HG02981 (cell line): Measurements from ENCODE around the gene SEC11A.
"Not testable (repeated sequence)": the region's sequence is repeated elsewhere in the genome, so short reads cannot be mapped to it uniquely, and the experiment has no call there.

Experiments
- ATAC-seq: cut with Tn5 transposase; IDR thresholded peaks from one replicate; pipeline ENCODE4 v1.9.1; 2021; ENCODE audit warnings: mild to moderate bottlenecking, moderate library complexity; ENCODE audit not compliant: unreplicated experiment

Gene SEC11A

DNA sequence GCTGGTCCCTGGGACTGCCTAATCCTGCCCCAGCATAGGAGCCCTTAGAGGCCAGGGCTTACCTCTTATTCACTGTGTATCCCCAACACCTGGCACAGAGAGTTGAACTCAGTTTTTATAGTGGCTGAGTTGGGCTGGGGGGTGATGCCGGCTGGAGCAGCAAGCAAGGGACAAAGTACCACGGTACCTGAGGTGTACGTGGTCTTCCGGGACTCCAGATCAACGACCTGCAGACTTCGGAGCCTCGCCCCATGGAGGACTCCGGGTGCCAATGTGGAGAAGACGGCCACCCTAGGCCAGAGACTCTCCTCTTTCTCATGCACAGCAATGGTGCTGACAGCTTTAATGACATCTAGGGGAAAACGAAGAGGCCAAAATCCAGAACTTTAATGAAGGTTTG lies 69.9 kb downstream of the SEC11A start:
- ATAC-seq, result no peak

GRCh38 chr15:84645496-84645895 lies 70.4 kb downstream of the SEC11A start:
- ATAC-seq, result no peak

- no peak for ATAC-seq
Measured at GRCh38 chr15:84643838-84644237, 72.1 kb downstream of the SEC11A start.

DNA sequence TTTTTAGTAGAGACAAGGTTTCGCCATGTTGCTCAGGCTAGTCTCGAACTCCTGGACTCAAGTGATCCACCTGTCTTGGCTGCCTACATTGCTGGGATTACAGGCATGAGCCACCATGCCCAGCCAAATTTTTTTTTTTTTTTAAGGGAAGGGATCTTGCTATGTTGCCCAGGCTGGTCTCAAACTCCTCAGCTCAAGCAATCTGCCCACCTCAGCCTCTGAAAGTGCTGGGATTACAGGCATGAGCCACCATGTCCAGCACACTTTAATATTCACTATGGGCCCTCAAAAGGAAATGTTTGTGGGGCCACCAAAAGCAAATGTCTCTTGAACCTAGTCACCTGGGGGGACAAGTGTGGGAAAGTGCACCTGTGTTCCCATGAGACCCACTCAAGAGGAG lies 73.3 kb downstream of the SEC11A start:
- not testable (repeated sequence) for ATAC-seq

DNA sequence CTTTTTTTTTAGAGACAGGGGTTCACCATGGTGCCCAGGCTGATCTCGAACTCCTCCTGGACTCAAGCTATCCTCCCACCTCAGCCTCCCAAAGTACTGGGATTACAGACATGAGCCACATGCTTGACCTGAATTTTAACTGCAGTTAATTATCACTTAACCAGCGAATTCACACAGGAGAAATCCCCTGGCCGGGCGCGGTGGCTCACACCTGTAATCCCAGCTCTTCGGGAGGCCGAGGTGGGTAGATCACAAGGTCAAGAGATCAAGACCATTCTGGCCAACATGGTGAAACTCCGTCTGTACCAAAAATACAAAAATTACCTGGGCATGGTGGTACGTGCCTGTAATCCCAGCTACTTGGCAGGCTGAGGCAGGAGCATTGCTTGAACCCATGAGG lies 74.1 kb downstream of the SEC11A start:
- not testable (repeated sequence) for ATAC-seq

DNA sequence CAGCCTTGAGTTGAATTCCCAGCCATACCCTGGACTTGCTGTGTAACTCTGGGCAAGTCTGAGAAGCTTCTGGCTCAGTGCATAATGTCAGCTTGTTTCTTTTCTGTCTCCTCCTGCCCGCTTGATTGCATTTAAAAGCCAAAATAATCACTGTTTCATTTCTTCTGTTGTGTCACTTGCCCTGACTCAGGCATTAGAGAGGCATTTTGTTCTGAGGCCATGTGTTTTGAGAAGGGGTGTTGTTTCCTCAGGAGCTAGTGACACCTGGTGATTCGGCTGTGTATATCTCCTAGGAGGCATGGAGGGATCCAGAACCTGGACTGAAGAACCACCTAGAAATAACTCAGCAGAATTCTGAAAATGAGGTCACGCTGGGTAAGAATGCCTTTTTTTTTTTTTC lies 77.8 kb downstream of the SEC11A start:
- ATAC-seq, result no peak

DNA sequence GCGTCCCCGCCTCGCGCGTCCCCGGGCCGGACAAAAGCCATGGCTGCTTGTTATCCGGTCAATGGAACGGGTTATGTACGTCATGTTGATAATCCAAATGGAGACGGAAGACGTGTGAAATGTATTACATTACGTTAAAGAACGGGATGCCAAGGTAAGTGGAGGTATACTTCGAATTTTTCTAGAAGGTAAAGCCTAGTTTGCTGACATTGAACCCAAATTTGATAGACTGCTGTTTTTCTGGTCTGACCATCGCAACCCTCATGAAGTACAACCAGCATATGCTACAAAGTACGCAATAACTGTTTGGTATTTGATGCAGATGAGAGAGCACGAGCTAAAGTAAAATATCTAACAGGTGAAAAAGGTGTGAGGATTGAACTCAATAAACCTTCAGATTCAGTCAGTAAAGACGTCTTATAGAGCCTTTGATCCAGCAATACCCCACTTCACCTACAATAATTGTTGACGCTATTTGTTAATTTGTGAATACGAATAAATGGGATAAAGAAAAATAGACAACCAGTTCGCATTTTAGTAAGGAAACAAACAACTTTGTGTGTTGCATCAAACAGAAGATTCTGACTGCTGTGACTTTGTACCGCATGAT lies 81.6 kb downstream of the SEC11A start:
- ATAC-seq, result no peak

DNA sequence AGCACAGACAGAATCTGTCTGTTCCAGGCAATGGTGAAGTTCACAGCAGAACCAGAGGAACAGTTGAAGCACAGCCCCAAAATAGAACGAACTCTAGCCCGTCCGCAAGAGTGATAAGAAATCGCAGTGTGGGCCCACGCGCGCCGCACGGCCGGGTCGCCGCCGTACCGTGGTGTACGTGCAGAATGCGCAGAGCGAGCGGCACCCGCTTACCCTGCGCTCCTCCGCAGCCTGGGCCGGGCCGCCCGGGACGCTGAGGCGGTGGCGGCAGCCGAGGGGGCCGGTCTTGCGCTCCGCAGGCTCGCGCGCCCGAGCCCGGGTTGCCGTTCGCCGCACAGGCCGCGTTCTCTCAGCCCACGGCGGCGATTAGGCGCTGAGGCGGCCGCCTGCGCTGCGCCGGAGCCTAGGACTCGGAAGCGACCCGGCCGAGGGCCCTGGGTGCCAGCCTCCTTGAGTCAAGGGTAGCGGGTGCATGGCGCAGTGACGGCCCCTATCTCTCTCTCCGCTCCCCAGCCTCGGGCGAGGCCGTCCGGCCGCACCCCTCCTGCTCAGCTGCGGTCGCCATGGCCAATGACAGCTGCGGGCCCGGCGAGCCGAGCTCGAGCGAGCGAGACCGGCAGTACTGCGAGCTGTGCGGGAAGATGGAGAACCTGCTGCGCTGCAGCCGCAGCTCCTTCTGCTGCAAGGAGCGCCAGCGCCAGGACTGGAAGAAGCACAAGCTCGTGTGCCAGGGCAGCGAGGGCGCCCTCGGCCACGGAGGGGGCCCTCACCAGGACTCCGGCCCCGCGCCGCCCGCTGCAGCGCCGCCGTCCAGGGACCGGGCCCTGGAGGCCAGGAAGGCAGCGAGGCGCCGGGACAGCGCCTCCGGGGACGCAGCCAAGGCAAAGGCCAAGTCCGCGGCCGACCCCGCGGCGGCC lies 82.4 kb downstream of the SEC11A start:
- no peak for ATAC-seq

DNA sequence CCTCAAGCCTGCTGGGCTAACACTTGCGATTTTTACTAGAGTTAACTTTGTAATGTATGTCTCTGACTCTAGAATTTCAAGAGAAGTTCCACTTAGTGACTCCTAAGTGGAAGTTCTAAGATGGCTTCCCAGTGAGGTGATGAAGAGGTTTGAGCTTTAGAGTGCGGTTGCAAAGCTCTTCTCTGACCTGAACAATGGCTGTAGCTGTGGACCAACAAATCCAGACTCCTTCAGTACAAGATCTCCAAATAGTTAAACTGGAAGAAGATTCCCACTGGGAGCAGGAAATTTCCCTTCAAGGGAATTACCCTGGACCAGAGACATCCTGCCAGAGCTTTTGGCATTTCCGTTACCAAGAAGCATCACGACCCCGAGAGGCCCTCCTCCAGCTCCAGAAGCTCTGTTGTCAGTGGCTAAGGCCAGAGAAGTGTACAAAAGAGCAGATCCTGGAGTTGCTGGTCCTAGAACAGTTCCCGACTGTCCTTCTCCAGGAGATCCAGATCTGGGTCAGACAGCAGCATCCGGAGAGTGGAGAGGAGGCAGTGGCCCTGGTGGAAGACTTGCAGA lies 84.2 kb downstream of the SEC11A start:
- ATAC-seq, result no peak

DNA sequence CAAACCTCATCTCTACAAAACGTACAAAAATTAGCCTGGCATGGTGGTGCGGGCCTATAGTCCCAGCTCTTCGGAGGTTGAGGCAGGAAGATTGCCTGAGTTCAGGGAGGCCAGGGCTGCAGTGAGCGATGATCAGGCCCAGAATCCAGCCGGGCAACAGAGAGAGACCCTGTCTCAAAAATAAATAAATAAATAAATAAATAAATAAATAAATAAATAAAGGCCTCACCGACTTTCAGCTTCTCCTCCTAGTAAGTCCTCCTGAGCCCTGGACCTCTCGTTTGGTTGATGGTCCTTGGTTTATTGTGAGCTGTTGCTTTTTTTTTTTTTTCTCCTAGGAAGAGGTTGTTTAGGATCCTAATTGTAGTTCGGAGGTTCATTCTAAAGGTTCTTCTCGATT lies 86.9 kb downstream of the SEC11A start:
- no peak for ATAC-seq

GRCh38 chr15:84625123-84625522 lies 90.8 kb downstream of the SEC11A start:
- ATAC-seq, result no peak

GRCh38 chr15:84624359-84624758 lies 91.6 kb downstream of the SEC11A start:
- no peak for ATAC-seq

DNA sequence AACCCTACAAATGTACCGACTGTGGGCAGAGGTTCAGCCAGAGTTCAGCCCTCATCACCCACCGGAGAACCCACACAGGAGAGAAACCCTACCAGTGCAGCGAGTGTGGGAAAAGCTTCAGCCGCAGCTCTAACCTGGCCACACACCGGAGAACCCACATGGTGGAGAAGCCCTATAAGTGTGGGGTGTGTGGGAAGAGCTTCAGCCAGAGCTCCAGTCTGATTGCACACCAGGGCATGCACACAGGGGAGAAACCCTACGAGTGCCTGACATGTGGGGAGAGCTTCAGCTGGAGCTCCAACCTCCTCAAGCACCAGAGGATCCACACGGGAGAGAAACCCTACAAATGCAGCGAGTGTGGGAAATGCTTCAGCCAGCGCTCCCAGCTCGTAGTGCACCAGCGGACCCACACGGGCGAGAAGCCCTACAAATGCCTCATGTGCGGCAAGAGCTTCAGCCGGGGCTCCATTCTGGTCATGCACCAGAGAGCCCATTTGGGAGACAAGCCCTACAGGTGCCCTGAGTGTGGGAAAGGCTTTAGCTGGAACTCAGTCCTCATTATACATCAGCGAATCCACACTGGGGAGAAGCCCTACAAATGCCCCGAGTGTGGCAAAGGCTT lies 94.5 kb downstream of the SEC11A start:
- no peak for ATAC-seq

DNA sequence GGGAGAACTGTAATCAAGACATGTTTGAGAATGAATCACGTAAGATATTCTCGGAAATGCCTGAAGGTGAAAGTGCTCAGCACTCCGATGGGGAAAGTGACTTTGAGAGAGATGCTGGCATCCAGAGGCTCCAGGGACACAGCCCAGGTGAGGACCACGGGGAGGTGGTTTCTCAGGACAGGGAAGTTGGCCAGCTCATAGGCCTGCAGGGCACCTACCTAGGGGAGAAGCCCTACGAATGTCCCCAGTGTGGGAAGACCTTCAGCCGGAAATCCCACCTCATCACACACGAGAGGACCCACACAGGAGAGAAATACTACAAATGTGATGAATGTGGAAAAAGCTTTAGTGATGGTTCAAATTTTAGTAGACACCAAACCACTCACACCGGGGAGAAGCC lies 95.3 kb downstream of the SEC11A start:
- no peak for ATAC-seq
